Nephron progenitor cell (in vitro differentiated cells): ENCODE data around the gene B4GALT3.

Source experiments
- DNase-seq: peaks from one replicate; pipeline ENCODE4 v3.0.0; 2021
- H3K27ac Mint-ChIP-seq: 2 replicates; pipeline ENCODE4 v1.8.0; 2021; ENCODE audit warnings: mild to moderate bottlenecking, moderate library complexity, mixed read lengths
- H3K27me3 Mint-ChIP-seq: 2 replicates; pipeline ENCODE4 v1.8.0; 2021; ENCODE audit warnings: mild to moderate bottlenecking, low read depth, mixed read lengths; ENCODE audit not compliant: poor library complexity
- H3K36me3 Mint-ChIP-seq: 2 replicates; pipeline ENCODE4 v1.8.0; 2021; ENCODE audit warnings: low read depth, mixed read lengths
- H3K4me1 Mint-ChIP-seq: 2 replicates; pipeline ENCODE4 v1.8.0; 2021; ENCODE audit warnings: mixed read lengths
- H3K4me3 Mint-ChIP-seq: 2 replicates; pipeline ENCODE4 v1.8.0; 2021; ENCODE audit warnings: mild to moderate bottlenecking, moderate library complexity, mixed read lengths
- H3K9me3 Mint-ChIP-seq: 2 replicates; pipeline ENCODE4 v1.8.0; 2021; ENCODE audit warnings: mild to moderate bottlenecking, moderate library complexity, mixed read lengths
- TF ChIP-seq, protein P1 (sequence below): fragments of 200-600 bp; sonication (generic); IDR thresholded peaks from 2 replicates; pipeline ENCODE4 v1.5.0; 2021; ENCODE audit warnings: antibody characterized with exemption

Gene B4GALT3

DNA sequence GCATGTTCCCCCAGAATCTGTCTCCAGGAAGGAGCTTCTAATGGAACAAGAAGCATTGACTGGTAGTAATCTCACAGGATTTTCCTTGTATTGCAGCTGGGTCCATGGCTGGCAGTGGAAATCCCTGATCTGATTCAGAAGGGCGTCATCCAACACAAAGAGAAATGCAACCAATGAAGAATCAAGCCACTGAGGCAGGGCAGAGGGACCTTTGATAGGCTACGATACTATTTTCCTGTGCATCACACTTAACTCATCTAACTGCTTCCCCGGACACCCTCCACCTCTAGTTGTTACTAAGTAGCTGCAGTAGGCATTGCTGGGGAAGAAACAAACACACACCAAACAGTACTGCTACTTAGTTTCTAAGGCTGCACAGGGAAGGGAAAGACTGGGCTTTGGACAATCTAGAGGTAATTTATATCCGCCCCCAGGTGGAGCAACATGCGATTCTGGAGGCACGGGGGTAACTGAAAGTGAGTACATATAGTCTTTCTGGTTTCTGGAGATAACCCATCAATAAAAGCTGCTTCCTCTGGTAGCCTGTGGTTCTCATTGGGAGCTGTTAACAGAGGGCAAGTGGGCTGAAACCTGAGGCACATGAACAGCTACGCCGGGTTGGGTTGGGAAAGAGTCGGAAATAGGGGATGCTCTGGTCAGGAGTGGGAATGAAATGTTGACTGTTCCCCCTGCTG lies 18.8 kb downstream of the B4GALT3 start:
- TF ChIP-seq, protein P1, sequence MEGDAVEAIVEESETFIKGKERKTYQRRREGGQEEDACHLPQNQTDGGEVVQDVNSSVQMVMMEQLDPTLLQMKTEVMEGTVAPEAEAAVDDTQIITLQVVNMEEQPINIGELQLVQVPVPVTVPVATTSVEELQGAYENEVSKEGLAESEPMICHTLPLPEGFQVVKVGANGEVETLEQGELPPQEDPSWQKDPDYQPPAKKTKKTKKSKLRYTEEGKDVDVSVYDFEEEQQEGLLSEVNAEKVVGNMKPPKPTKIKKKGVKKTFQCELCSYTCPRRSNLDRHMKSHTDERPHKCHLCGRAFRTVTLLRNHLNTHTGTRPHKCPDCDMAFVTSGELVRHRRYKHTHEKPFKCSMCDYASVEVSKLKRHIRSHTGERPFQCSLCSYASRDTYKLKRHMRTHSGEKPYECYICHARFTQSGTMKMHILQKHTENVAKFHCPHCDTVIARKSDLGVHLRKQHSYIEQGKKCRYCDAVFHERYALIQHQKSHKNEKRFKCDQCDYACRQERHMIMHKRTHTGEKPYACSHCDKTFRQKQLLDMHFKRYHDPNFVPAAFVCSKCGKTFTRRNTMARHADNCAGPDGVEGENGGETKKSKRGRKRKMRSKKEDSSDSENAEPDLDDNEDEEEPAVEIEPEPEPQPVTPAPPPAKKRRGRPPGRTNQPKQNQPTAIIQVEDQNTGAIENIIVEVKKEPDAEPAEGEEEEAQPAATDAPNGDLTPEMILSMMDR: no peak
- no peaks in the 10 kb centered on the region for H3K9me3 Mint-ChIP-seq
- H3K4me3 Mint-ChIP-seq: peak overlapping the region; percentile 89
- peaks cover 2% of the 10 kb centered on the region for H3K27me3 Mint-ChIP-seq
- DNase-seq: no peak
- peaks cover 75% of the 10 kb centered on the region for H3K4me1 Mint-ChIP-seq
- H3K27ac Mint-ChIP-seq: peak overlapping the region; percentile 98
- peaks cover 56% of the 10 kb centered on the region for H3K36me3 Mint-ChIP-seq

DNA sequence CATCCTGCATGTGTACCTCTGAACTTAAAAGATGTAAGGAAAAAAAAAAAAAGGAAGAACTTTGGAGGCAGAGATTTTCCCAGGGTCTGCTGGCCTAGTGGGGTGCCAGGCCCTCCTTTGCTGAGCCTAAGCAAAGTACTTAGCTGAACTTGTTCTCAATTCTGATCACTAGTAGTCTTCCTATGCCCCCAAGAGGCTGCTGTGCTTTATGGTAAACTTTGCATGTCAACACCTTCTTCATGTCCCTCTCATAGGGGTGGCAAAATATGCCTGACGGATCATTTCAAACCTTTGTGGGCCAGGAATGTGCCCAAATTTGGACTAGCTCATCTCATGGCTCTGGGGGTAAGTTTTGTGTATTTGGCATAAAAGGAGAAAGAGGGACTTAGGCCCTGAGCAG lies 19.4 kb downstream of the B4GALT3 start:
- Mint-ChIP-seq H3K4me1 (peaks cover 77% of the 10 kb centered on the region), H3K36me3 (peaks cover 50% of the 10 kb centered on the region), H3K27me3 (peaks cover 2% of the 10 kb centered on the region), H3K4me3 (no peak overlapping the region), H3K9me3 (no peaks in the 10 kb centered on the region), H3K27ac (peak overlapping the region; percentile 91)
- no peak for DNase-seq
- TF ChIP-seq, protein P1: no peak

DNA sequence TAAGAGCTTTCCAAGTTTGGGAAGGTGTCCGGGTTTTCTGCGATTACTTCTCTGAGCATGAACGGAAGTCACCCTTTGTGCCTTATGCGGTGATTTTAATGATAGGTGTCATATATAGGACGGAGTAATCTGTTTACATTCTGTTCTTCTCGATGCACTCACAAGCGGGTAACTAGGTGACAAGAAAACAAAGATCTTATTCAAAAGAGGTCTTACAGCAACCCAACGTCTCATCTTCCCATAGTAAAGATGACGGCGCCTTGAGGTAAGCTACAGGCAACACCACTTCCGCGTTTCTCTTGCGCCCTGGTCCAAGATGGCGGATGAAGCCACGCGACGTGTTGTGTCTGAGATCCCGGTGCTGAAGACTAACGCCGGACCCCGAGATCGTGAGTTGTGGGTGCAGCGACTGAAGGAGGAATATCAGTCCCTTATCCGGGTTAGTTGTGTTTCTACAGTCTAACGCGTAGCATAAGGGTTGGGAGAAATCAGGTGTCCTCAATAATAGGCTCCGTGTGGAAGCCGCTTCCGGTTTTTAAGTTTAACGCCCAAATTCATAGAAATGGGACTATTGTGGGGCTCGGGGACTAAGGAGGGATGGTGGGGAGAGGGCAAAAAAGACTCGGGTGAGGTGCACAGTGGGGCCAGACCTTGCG lies 23.5 kb downstream of the B4GALT3 start, which contains the start of gene UFC1:
Gene UFC1 (plus strand): TSS at position 297 of the 656 bp plus-strand sequence. CDS start 20 bp downstream, at position 317.
- Mint-ChIP-seq H3K27me3 (no peaks in the 10 kb centered on the region), H3K4me3 (peak within 1 kb of the TSS; percentile 100), H3K9me3 (no peaks in the 10 kb centered on the region), H3K27ac (peak within 1 kb of the TSS; percentile 100), H3K4me1 (peaks cover 47% of the 10 kb centered on the region), H3K36me3 (peaks cover 35% of the 10 kb centered on the region)
- DNase-seq: peak; percentile 66
- TF ChIP-seq, protein P1: no peak

DNA sequence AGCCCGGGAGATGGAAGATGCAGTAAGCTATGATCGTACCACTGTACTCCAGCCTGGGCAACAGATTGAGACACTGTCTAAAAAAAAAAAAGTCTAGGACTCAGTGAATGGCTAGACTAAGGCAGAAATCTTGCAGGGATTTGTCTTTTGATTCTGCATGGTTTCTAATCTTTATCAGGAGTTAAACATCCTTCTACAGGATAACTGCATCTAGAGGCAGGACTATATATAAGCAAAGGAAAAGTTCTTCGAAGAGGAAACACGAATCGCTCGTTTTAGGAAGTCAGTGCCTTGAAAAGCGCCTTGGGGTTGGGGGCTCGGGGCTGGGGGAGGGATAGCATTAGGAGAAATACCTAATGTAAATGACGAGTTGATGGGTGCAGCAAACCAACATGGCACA lies 24.1 kb downstream of the B4GALT3 start:
- TF ChIP-seq, protein P1: no peak
- H3K4me1 Mint-ChIP-seq: peaks cover 41% of the 10 kb centered on the region
- H3K4me3 Mint-ChIP-seq: peak overlapping the region; percentile 100
- no peak overlapping the region for H3K27ac Mint-ChIP-seq
- no peaks in the 10 kb centered on the region for H3K27me3 Mint-ChIP-seq
- H3K36me3 Mint-ChIP-seq: peaks cover 31% of the 10 kb centered on the region
- no peaks in the 10 kb centered on the region for H3K9me3 Mint-ChIP-seq
- DNase-seq: no peak

DNA sequence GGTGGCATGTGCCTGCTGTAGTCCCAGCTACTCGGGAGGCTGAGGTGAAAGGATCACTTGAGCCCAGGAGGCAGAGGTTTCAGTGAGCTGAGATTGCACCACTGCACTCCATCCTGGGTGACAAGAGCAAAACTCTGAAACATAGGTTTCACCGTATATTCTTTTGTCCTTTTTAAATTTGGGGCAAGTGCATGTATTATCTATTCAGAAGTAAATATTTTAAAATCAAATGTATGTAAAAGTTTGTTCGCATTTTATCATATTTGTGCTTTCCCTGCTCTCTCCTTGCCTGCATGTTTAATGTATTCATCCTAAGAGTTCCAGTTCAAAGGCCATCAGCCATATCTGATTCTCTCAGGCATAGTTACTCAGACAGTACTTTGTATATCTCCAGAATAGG lies 31.5 kb downstream of the B4GALT3 start:
- Mint-ChIP-seq H3K27ac (no peak overlapping the region), H3K4me3 (no peak overlapping the region), H3K36me3 (peaks cover 4% of the 10 kb centered on the region), H3K9me3 (no peaks in the 10 kb centered on the region), H3K4me1 (peaks cover 5% of the 10 kb centered on the region), H3K27me3 (peaks cover 4% of the 10 kb centered on the region)
- DNase-seq: no peak
- TF ChIP-seq, protein P1: no peak
